T47D (cell line): Measurements from ENCODE around the gene TSEN2.

Experiments used
- DNase-seq, 2 experiments: peaks; one replicate each; pipeline versions ENCODE4 v3.0.0 to v3.0.0-alpha.2; 2011 to 2012; ENCODE audit warnings: low read depth in 1 of 2, low spot score in 1 of 2
- JUND ChIP-seq: IDR thresholded peaks from 2 replicates; pipeline ENCODE4 v1.6.1; 2012; ENCODE audit warnings: low read depth
- in situ Hi-C: cut with HindIII; loops from 2 replicates; pipeline ENCODE4 v1.10.0; 2016; ENCODE audit warnings: low sequenced_read_pairs, low pct_unique_long_range_greater_than_20kb

TSEN2 gene

GRCh38 chr3:12484198-12484982 is at the start of gene TSEN2:
Gene TSEN2 (plus strand): TSS chr3:12484480. CDS start chr3:12489801, 5,321 bp downstream.
- in situ Hi-C loops = no loop called here
- peak; percentile 97 to 98 for DNase-seq
- TF ChIP-seq JUND = no peak

DNA sequence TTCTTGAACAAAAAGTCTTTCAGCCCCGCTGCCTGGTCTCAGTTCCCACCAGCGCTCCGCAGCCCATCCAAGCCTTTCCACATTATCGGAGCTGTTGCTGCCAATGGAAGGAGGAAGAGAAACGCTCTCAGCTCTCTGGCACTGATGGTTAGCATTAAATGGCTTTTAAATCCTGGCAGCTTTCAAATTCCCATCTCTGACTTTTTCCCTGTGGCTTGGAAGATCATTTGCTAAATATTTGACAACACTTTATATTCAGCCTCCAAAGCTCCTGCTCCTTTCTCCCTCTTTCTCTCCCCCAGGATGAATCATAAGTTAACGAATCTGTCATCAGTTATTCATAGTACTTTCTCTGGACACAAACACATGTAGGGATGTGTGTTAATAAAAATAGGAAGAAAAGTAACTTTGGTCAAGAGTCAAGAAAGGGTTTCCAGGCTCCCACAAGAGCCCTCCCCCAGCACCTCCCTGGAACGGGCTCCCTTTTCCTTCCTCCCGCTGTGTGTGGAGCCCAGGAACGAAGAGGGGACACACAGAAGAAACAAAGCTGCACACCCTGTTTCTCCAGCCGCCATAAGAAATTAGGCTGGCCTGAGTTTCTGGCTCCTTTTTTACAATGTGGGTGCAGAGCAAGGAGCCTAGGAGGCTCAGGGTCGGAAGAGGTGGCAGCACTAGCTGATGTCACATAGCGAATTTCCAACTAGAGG is 47.6 kb upstream of the TSEN2 start:
- in situ Hi-C loops = no loop called here
- DNase-seq = no peak
- TF ChIP-seq JUND = no peak

DNA sequence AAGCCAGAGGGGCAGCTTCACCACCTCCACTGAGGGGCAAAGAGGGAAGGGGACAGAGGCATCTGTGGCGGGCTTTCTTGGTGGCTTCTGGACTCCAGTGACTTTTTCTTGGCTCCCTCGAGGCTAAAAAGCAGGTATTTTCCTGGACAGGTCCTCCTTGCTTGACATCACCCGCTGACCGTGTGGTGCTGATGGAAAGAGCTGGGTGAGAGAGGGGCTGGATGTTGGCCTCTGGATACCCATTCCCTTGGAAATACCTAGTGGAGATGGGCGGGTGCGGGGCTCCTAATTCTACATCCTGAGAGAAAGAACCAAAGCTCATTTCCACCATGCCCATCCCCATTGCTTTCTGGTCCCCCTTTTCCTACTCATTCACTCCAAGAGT is 47.1 kb upstream of the TSEN2 start:
- TF ChIP-seq JUND = no peak
- DNase-seq = no peak
- in situ Hi-C loops = no loop called here

- DNase-seq = no peak
- in situ Hi-C loops = no loop called here
- TF ChIP-seq JUND = no peak
These were observed 46.4 kb upstream of the TSEN2 start for GRCh38 chr3:12437861-12438260.

DNA sequence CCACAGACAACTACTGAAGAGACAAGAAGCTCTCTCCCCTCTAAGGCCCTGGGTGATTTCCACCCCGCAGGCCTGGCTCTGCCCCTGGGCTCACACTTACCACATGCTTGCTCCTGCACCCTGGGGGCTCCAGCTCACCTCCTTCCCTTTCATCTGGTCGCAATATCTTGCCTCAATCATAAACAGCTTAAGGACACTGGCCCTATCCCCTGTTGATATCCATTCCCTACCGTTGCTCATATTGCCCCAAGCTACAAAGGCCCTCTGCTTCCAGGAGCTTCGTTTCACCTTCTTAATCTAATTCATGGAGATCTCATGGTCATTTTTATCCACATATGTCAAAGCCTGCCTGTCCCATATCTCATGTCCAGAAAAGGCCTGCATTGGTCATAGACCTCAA is 46.0 kb upstream of the TSEN2 start:
- in situ Hi-C loops = no loop called here
- no peak for TF ChIP-seq JUND
- DNase-seq = no peak

- in situ Hi-C loops = no loop called here
- DNase-seq = no peak
- no peak for TF ChIP-seq JUND
These were observed 44.9 kb upstream of the TSEN2 start for GRCh38 chr3:12439161-12439940.

- no peak for TF ChIP-seq JUND
- in situ Hi-C loops = no loop called here
- no peak for DNase-seq
These were observed 43.2 kb upstream of the TSEN2 start for GRCh38 chr3:12440927-12441714.

GRCh38 chr3:12442654-12443501 is 41.4 kb upstream of the TSEN2 start:
- in situ Hi-C loops = no loop called here
- peak in 1 of 2 experiments; percentile 41 for DNase-seq
- no peak for TF ChIP-seq JUND

- no peak for DNase-seq
- no peak for TF ChIP-seq JUND
- in situ Hi-C loops = no loop called here
These were observed 40.3 kb upstream of the TSEN2 start for GRCh38 chr3:12443781-12444522.

- in situ Hi-C loops = no loop called here
- TF ChIP-seq JUND = no peak
- no peak for DNase-seq
These were observed 39.5 kb upstream of the TSEN2 start for GRCh38 chr3:12444582-12445471.
